HG02763 (cell line): Measurements from ENCODE around the gene MAD1L1.

Experiments used
- ATAC-seq: cut with Tn5 transposase; IDR thresholded peaks from one replicate; pipeline ENCODE4 v1.9.1; 2021; ENCODE audit warnings: mild to moderate bottlenecking, moderate library complexity; ENCODE audit not compliant: unreplicated experiment

MAD1L1 gene

GRCh38 chr7:2219136-2219535 lies 13.6 kb downstream of the MAD1L1 start:
- ATAC-seq: no peak

GRCh38 chr7:2218444-2218785 lies 14.3 kb downstream of the MAD1L1 start:
- ATAC-seq: no peak

GRCh38 chr7:2217716-2218443 lies 14.9 kb downstream of the MAD1L1 start:
- ATAC-seq: no peak

- no peak for ATAC-seq
Observed at GRCh38 chr7:2217206-2217605, 15.5 kb downstream of the MAD1L1 start.

- no peak for ATAC-seq
Observed at GRCh38 chr7:2215851-2216250, 16.9 kb downstream of the MAD1L1 start.

GRCh38 chr7:2214636-2215035 lies 18.1 kb downstream of the MAD1L1 start:
- no peak for ATAC-seq

GRCh38 chr7:2213551-2214215 lies 19.1 kb downstream of the MAD1L1 start:
- ATAC-seq: no peak

- no peak for ATAC-seq
Observed at GRCh38 chr7:2212906-2213305, 19.8 kb downstream of the MAD1L1 start.

- no peak for ATAC-seq
Observed at GRCh38 chr7:2211926-2212325, 20.8 kb downstream of the MAD1L1 start.

GRCh38 chr7:2211259-2211880 lies 21.4 kb downstream of the MAD1L1 start:
- ATAC-seq: no peak

GRCh38 chr7:2210551-2211258 lies 22.0 kb downstream of the MAD1L1 start:
- no peak for ATAC-seq

- ATAC-seq: peak; percentile 3
Observed at GRCh38 chr7:2209961-2210323, 22.8 kb downstream of the MAD1L1 start.

- ATAC-seq: peak; percentile 53
Observed at GRCh38 chr7:2209146-2209960, 23.4 kb downstream of the MAD1L1 start.

GRCh38 chr7:2208712-2209111 lies 24.0 kb downstream of the MAD1L1 start:
- no peak for ATAC-seq

GRCh38 chr7:2205036-2205780 lies 27.5 kb downstream of the MAD1L1 start:
- ATAC-seq: no peak

GRCh38 chr7:2204446-2204845 lies 28.3 kb downstream of the MAD1L1 start:
- no peak for ATAC-seq

- ATAC-seq: no peak
Observed at GRCh38 chr7:2203766-2204300, 28.9 kb downstream of the MAD1L1 start.

- no peak for ATAC-seq
Observed at GRCh38 chr7:2202901-2203765, 29.6 kb downstream of the MAD1L1 start.

- no peak for ATAC-seq
Observed at GRCh38 chr7:2202361-2202761, 30.4 kb downstream of the MAD1L1 start.
